Activated naive CD8-positive, alpha-beta T cell treated with anti-CD3 and anti-CD28 coated beads, Interleukin-2, amount 50 U/mL, for 16 hours (primary cell): ENCODE data around the gene NT5C1B.

Experiments
- DNase-seq: peaks from one replicate; pipeline ENCODE4 v3.0.0-alpha.2; 2020; ENCODE audit warnings: low read depth, low spot score

NT5C1B gene

DNA sequence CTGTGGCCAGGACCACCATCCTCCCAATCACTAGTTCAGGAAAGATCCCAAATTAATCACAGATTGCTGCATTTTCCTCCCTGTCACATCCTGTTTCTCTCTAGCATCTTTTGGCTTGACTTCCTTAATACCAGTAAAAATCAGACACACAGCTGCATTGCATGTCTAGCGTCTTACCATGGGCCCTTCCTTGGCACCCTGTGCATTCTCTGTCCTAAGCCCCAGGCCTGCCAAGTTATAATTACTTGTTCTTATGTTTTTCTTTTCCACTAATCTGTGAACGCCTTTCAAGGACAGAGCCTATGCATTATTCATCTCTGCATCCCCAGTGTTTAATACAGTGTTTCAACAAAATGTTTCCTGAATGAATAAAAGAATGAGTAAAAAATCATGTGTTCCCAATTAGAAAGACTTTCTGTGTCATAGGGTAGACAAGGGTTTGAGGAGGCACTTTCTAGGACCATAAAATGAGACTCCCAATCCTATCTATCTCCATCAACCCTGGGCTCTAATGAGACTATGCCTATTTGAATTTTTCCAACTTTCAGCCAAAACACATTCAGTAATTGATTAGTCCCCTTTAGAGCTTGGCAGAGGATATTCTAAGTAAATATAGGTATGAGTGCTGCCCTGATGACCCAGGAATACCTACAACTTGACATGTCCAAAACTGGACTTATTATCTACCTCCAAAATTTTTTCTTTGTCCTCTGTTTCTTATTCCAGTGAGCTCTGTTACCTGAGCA, 10.3 kb upstream of the NT5C1B start:
- no peak for DNase-seq

DNA sequence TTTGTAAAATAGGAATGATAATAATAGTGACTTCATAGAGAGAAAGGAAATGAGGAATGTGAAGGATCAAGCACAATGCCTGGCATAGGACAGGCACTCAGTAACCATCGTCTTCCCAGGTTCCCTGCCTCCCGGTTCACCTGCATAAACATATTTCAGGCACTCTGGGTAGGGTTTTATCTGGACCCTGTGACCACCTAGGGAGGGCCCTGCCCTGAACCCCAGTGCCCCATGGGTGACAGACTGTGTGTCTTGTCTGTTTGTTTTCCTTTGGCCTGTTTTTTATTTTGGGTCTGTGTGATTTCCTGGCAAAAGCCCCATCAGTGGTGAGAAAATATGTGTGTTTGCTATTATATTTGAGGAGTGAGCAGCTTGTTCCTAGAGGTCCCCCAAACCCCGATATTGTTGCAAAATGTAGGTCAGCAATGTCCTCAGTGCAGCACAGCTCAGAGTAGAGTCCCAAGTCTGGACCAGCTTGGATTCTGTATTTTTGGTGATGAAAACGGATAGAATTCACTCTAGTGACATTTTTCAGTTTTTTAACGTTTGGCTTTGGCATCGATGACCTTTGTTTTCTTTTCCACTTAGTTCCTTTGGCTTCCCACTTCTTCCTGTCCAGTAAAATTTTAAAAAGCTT, 9.6 kb upstream of the NT5C1B start:
- DNase-seq: no peak

DNA sequence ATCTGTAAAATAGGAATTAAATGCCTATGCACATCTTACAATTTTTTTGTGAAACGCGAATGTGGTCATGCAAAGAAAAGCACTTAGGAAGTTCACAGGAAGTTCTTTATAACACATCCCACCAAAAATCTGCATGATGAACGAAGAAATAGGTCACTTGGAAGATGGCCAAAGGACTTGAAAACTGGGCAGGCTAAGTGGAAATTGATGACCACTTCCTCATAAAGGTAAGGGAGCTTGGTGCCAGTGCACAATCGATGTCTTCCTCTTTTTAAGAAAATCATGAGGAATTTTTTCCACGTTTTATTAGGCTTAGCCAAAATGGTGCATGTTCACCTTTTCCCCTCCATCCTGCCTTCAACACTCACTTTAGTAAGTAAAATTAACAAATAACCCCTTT, 8.2 kb upstream of the NT5C1B start:
- no peak for DNase-seq

GRCh38 chr2:18596993-18597392, 7.6 kb upstream of the NT5C1B start:
- DNase-seq: no peak

- no peak for DNase-seq
Observed at GRCh38 chr2:18593496-18593895, 4.1 kb upstream of the NT5C1B start.

DNA sequence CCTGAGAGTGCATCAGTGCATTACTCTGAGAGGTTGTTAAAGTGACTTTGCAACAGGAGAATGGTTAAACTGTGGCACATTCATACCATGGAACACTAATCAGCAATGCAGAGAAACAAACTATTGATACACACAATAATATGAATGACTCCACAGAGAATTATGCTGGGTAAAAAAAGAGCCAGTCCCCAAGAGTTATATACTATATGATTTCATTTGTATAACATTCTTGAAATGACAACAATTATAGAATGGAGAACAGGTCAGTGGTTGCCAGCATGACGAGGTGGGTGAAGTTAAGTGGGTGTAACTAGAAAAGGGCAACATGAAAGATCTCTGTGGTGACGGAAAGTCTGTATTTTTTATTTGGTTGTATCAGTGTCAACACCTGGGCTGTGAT, 3.0 kb upstream of the NT5C1B start:
- DNase-seq: no peak

- no peak for DNase-seq
Observed at GRCh38 chr2:18588802-18589201, 567 bp downstream of the NT5C1B start.

DNA sequence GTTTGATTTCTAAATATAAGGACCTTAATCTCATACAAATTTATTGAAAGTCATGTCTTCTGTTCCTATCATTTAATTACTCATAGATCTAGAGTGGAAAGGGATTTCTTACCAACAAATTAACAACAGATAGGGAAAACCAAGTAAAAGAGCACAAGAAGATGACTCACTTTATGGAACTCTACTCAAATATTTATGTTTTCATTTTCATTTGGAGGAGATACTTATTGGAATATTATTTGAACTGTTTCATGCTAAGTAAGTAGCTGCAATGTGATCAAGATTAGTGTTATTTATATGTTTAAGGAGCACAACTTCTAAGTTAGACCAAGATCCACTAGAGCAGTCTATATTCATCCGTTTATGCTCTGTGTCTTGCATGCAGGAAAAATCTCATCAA, 1.3 kb downstream of the NT5C1B start:
- no peak for DNase-seq

DNA sequence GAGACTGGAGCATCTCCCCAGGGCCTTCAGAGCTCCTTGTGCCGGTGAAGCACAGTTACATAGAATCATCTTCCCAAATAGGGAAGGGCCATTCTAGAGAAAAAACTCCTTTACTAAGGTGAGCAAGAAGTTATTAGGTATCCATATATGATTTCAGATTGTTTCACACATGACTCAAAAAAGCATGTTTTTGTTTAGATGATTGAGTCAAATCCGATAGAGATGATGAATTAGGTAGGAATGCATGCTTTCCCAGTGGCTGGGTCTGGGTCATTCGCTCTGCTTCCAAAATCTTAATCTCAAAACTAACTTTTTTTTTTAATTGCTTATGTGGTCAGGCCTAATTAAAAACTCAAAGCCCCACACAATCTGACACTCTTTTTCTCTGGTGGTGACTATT, 3.8 kb downstream of the NT5C1B start:
- no peak for DNase-seq

GRCh38 chr2:18584608-18584954, 4.8 kb downstream of the NT5C1B start:
- DNase-seq: no peak

DNA sequence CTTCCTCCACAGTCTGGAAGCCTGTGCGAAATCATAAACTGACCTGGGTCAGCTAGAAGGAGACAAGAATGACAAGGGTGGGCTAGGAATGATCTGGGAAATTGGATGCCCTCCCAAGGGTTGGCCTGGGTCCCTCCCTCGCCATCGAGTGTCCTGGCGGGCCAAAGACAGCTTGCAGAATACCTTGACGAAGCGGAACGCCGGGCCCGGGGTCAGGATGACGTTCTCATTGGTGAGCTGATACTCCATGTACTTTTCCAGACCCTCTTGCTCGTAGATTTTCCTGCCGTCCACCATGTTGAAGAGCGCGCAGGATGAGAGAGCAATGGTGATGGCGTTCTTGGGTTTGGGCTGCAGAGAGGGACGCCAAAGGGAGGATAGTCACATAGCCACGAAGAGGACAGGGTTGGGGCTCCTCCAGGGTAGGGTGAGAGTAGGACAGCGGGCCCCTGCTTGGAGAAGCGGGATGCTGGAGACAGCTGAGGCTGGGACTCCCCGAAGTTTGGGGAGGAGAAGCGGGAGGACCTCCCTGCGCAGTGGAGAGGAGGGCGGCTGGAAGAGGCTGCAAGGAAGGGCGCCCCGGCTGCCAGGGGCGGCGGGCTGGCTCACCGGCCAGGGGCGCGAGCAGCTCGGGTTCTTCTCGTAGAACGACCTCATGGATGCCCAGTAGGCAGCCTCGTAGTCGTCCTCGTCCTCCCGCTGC, 5.3 kb downstream of the NT5C1B start:
- DNase-seq: no peak

- DNase-seq: no peak
Observed at GRCh38 chr2:18580606-18581005, 8.8 kb downstream of the NT5C1B start.

DNA sequence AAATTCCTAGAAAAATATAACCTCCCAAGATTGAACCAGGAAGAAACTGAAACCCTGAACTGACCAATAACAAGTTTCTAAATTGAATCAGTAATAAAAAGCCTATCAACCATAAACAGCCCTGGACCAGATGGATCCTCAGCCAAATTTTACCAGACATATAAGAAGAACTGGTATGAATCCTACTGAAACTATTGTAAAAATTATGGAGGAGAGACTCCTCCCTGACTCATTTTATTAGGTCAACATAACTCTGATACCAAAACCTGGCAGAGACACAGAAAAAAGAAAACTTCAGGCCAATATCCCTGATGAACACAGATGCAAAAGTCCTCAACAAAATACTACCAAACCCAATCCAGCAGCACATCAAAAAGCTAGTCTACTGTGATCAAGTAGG, 11.3 kb downstream of the NT5C1B start:
- no peak for DNase-seq

GRCh38 chr2:18566145-18566769, 23.1 kb downstream of the NT5C1B start:
- no peak for DNase-seq

DNA sequence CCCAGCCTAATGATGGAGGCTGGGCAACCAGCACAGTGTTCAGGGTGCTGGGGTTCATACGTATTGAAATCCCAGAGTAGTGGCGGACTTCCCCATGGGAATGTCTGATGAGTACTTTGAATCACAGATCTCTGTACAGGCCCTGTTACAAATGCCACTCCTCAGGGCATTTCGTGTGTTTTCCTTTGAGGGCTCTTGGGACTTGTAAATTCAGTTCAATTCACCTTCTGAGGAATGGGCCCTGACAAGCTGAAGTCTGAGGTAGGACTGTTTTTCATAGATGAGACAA, 28.6 kb downstream of the NT5C1B start:
- DNase-seq: no peak

DNA sequence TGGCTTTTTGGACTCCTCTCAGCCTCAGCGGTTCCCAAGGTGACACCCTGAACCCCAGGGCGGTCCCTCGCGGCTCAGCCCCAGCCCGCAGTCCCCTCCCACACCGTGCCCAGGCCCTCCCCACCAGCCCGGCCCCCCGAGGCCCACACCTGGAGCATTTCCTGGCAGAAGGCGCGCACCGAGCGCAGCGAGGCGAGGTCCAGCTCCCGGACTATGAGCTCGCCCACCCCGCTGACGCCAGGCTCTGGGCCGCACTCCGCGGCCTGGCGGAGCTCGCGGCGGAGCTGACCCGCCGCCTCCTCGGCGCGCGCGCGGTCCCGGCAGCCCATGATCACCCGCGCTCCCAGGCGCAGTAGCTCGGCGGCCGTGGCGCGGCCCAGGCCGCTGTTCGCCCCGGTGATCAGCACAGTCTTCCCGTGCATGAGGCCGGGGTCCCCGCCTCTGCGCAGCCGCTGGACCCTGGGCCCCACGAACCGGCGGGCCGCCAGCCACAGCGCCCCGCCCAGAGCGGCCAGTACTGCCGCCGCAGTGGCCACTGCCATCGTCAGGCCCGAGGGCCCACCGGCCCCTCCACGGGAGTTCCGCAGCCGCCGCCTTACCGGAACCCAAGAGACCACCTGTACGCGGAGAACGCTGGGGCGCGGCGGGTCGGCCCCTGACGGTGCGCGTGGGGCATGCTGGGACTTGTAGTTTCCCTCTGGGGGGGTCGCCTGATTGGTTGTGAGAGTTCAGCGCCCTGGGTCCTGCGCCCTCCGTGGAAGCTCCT, 29.2 kb downstream of the NT5C1B start, which contains the start of gene RDH14:
Gene RDH14, minus strand, starts transcription at position 623 of the 766 bp plus-strand sequence. Its CDS starts 81 bp downstream, at position 542.
- peak; percentile 88 for DNase-seq

DNA sequence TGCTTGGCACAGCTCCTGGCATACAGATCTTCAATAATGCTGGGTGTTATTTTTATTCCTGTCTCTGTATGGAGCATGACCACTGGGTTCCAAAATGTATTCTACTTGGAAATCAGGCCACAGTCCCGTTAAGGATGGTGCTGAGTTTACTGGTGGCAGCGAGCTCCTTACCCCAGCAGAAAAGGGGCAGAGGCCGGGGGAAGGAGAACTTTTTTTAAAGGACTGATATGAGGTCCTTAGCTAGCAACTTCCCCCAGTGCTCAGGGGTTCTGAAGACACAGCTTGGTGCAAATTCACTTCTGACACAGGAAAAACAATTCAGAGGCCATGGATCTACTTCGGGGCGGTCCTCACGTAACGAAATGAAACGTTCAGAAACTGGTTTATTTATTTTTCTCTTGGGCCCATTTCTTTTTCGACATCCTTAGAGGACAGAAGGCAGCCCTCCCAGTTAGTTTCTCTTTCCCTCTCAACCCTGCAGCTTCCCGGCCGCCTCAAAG, 29.8 kb downstream of the NT5C1B start:
- DNase-seq: no peak

GRCh38 chr2:18558458-18558857, 30.9 kb downstream of the NT5C1B start:
- no peak for DNase-seq

GRCh38 chr2:18557121-18557520, 32.2 kb downstream of the NT5C1B start:
- DNase-seq: no peak

- no peak for DNase-seq
Observed at GRCh38 chr2:18552351-18553077, 36.9 kb downstream of the NT5C1B start.

DNA sequence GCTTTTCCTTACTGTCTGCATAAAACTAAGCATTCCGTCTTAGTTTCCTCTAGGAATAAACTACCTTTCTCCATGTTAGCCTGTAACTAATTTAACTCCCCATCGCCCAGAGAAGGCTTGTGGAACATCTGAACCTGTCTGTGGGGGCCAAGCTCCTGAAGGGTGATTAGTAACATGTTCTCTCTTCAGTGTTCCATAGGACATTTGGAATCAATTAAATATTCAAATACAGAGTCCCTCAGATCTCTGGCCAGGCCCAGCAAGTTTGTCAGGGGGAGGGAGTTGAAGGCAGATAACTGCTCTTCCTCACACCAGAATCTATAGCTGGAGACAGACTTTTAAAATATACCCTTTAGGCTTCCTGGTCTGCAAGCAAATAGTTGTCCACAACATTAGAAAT, 37.7 kb downstream of the NT5C1B start:
- no peak for DNase-seq
